Measurements from ENCODE around the gene MAPKBP1. TPM values are rescaled to one million over a fixed set of nuclear protein-coding genes. Genes with fewer than 3 reads are reported as not detected.

MAPKBP1 gene
- total RNA-seq, 2 donors from 2014 or later, result 12.5 to 31.6 TPM

DNA sequence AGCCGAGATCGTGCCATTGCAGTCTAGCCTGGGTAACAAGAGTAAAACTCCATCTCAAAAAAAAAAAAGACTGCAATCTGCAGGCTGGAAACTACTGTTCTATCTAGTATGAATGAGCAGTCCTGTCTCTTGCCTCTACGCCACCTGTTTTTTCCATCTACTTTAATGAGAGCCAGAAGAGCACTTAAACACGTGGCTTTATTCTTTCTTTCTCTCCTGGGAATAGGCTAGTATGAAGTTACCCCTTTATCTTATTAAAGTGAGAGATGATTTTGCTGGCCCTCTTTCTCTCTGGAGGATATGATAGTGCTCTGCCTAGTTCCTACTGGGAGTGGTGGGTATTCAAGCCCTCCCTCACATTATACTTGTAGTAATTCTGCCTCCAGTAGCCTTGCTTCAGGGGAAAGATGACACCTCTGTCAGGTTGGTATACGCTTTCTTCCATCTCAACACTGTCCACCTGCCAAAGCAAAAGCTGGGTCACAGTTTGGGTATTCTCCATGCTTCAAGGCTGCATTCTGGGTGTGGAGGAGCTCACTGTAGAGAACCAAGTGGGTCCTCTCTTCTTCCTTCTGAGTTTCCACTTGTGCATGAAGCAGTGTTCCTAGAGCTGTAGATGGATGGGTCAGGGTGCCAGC is 17.8 kb downstream of the MAPKBP1 start:
- Histone ChIP-seq H3K4me3 (no peak overlapping the region), H3K4me1 (peaks cover 15% of the 10 kb centered on the region), H3K9me3 (no peaks in the 10 kb centered on the region), H3K27me3 (no peaks in the 10 kb centered on the region), H3K27ac (no peak overlapping the region), H3K36me3 (replicated peaks in 1 of 2; ENCODE audit: insufficient read depth in 1 of 2, low read depth in 2 of 2) (no peaks in the 10 kb centered on the region)
- DNase-seq, result no peak
- whole genome bisulfite sequencing, 2 donors, result 89 to 91% methylated on average over 5 of the region's 5 CpGs
- no peak for TF ChIP-seq POLR2A (IDR thresholded peaks at IDR 0.05)
- TF ChIP-seq, protein P1, sequence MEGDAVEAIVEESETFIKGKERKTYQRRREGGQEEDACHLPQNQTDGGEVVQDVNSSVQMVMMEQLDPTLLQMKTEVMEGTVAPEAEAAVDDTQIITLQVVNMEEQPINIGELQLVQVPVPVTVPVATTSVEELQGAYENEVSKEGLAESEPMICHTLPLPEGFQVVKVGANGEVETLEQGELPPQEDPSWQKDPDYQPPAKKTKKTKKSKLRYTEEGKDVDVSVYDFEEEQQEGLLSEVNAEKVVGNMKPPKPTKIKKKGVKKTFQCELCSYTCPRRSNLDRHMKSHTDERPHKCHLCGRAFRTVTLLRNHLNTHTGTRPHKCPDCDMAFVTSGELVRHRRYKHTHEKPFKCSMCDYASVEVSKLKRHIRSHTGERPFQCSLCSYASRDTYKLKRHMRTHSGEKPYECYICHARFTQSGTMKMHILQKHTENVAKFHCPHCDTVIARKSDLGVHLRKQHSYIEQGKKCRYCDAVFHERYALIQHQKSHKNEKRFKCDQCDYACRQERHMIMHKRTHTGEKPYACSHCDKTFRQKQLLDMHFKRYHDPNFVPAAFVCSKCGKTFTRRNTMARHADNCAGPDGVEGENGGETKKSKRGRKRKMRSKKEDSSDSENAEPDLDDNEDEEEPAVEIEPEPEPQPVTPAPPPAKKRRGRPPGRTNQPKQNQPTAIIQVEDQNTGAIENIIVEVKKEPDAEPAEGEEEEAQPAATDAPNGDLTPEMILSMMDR (IDR thresholded peaks at IDR 0.05), result no peak
- intact Hi-C loops (cut with DNase I), result no loop called here
- no peak for ATAC-seq

DNA sequence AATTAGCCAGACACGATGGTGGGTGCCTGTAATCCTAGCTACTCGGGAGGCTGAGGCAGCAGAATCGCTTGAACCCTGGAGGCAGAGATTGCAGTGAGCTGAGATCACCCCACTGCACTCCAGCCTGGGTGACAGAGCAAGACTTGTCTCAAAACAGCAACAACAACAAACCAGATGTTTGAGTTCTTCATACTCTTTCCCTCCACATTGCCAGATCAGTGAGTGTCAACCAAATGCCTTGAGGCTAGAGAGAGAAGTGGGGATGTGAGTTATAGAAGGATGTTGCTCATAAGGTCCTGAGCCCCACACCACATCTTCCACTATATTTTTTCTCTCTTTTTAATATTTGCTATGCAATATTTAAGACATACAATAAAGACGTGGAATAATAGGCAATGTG is 19.8 kb downstream of the MAPKBP1 start:
- ATAC-seq (no peak), DNase-seq (no peak)
- intact Hi-C loops (cut with DNase I), result no loop called here
- Histone ChIP-seq H3K27ac (no peak overlapping the region), H3K4me1 (peaks cover 15% of the 10 kb centered on the region), H3K27me3 (no peaks in the 10 kb centered on the region), H3K36me3 (replicated peaks in 1 of 2; ENCODE audit: insufficient read depth in 1 of 2, low read depth in 2 of 2) (no peaks in the 10 kb centered on the region), H3K4me3 (no peak overlapping the region), H3K9me3 (no peaks in the 10 kb centered on the region)
- no peak for TF ChIP-seq POLR2A (IDR thresholded peaks at IDR 0.05)
- TF ChIP-seq, protein P1 (IDR thresholded peaks at IDR 0.05), result no peak
- WGBS, 2 donors, result 87 to 90% methylated on average over 1 to 4 of the region's 4 CpGs

DNA sequence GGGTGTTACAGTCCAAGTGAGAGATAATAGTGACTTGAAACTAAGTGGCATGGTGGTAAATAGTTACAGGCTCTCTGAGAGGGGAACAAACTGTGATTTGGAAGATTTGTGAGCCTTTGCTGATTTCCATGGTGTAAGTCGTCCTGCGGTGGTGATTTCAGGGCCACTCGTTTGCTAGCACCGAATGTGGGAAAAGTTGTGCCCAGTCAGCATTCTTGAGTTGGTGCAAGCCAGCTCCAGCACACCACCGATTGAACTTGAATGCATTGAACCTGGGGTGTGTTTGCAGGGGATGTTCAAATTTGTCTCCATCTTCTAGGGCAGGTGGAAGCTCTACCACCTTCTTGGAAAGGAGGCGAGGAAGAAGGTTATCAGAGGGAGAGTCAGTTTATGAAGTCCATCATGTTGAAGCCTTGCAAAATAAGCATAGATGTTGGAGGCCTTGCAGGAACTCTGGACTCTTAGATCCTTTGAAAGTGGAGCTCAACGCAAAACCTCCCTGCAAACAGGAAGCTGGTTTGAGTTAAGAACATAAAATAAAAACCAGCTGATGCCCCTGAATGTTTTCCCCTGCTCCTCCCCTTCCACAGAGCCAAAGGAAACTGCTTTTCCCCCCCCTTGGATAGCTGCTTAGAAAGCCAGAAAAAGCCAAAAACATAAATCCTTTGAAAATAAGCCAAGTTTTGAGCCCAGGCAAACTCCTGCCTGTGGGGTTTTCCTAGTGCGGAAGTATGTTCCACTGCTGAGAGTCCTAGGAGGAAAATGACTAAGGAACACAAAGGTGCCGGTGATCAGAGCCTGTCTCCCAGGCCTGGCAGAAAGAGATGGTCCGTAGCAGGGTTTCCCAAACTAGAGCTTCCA is 21.9 kb downstream of the MAPKBP1 start:
- Histone ChIP-seq H3K27ac (no peak overlapping the region), H3K4me1 (peaks cover under 1% of the 10 kb centered on the region), H3K9me3 (no peaks in the 10 kb centered on the region), H3K4me3 (no peak overlapping the region), H3K27me3 (no peaks in the 10 kb centered on the region), H3K36me3 (replicated peaks in 1 of 2; ENCODE audit: insufficient read depth in 1 of 2, low read depth in 2 of 2) (no peaks in the 10 kb centered on the region)
- intact Hi-C loops (cut with DNase I), result no loop called here
- DNase-seq (no peak), ATAC-seq (no peak)
- TF ChIP-seq POLR2A (IDR thresholded peaks at IDR 0.05), result no peak
- TF ChIP-seq, protein P1 (IDR thresholded peaks at IDR 0.05), result no peak
- 76 to 79% methylated on average over 10 of the region's 10 CpGs for WGBS, 2 donors

DNA sequence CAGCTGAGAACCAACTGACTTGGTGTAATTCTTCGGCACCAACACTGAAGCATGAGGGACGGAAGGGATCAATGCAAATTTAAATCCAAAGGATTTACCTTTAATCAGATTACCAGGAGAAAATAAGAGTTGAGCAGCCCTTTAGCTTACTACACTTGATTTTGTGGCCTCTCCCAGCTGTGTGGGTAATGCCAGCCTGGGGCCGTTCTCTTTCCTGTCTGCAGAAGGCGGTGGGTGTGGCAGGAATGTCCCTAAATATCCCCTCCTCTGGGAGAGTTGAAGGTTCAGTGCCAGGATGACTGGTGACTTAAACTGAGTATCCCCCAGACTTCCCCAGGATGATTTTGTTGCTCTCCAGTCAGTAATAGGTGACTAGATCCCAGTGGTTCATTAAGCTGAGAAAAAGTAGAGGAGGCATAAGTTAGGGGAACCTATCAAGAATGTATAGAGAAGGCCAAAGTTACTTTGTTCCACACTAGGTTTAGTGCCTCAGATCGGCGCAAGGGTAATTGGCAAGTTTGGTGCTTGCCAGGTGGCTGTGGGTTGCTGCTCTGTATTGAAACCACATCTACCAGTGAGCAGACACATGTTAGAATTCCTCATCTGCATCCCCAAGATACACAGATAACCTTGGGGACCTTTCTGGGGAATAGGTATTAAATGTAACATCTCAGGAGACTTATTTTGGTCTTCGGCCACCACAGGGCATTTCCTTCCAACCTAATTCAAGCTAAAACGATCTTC is 23.1 kb downstream of the MAPKBP1 start:
- TF ChIP-seq, protein P1 (IDR thresholded peaks at IDR 0.05), result no peak
- TF ChIP-seq POLR2A (IDR thresholded peaks at IDR 0.05), result no peak
- Histone ChIP-seq H3K4me1 (no peaks in the 10 kb centered on the region), H3K9me3 (no peaks in the 10 kb centered on the region), H3K4me3 (no peak overlapping the region), H3K36me3 (replicated peaks in 1 of 2; ENCODE audit: insufficient read depth in 1 of 2, low read depth in 2 of 2) (no peaks in the 10 kb centered on the region), H3K27ac (no peak overlapping the region), H3K27me3 (no peaks in the 10 kb centered on the region)
- intact Hi-C loops (cut with DNase I), result no loop called here
- 81 to 82% methylated on average over 8 of the region's 8 CpGs for WGBS, 2 donors
- DNase-seq (no peak), ATAC-seq (no peak)
